Peyer's patch (tissue), 4 donors: ENCODE measurements around the gene USP51.

Experiments
- POLR2A ChIP-seq, 2 donors: fragments of 450-650 bp; IDR thresholded peaks; one replicate each; pipeline ENCODE4 v1.5.1; 2017; ENCODE audit warnings: antibody characterized with exemption in 2 of 2, mild to moderate bottlenecking in 2 of 2, moderate library complexity in 2 of 2
- TF ChIP-seq, protein P1 (sequence below), 6 experiments: fragments of 450-650 bp in 4 of 6; fragments of 200-600 bp in 2 of 6; sonication (generic) in 1 of 6; IDR thresholded peaks; one replicate each; pipeline ENCODE4 v1.5.1; 2017 to 2019; ENCODE audit warnings: antibody characterized with exemption in 6 of 6, mild to moderate bottlenecking in 3 of 6, moderate library complexity in 1 of 6

DNA sequence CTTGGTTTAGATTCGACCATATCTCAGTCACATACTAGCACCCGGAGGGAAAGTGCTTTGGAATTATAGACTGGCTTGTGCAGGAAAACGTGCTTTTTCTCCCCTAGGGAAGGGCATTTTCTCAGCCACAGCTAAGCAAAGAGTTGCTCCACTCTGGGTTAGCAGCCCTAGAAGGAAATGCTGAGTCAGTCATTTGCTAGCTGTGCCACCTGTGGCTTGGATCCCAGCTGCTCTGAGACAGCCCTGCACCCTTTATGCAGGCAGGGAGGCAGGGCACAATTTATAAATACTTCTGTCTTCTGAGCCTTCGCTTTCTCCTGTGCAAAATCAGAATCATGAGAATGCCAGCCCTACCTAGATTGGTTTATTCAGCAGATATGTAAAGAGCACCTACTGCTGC is 1.3 kb upstream of the USP51 start:
- TF ChIP-seq, protein P1, sequence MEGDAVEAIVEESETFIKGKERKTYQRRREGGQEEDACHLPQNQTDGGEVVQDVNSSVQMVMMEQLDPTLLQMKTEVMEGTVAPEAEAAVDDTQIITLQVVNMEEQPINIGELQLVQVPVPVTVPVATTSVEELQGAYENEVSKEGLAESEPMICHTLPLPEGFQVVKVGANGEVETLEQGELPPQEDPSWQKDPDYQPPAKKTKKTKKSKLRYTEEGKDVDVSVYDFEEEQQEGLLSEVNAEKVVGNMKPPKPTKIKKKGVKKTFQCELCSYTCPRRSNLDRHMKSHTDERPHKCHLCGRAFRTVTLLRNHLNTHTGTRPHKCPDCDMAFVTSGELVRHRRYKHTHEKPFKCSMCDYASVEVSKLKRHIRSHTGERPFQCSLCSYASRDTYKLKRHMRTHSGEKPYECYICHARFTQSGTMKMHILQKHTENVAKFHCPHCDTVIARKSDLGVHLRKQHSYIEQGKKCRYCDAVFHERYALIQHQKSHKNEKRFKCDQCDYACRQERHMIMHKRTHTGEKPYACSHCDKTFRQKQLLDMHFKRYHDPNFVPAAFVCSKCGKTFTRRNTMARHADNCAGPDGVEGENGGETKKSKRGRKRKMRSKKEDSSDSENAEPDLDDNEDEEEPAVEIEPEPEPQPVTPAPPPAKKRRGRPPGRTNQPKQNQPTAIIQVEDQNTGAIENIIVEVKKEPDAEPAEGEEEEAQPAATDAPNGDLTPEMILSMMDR (IDR thresholded peaks at IDR 0.05), result no peak
- TF ChIP-seq POLR2A (IDR thresholded peaks at IDR 0.05), result no peak
